Loucy (cell line): ENCODE data around the gene GUCA1C.

ENCODE experiments used
- H2AFZ ChIP-seq: fragments of 200-600 bp; sonication (generic); 2 replicates; pipeline ENCODE4 v1.6.0; 2016; ENCODE audit warnings: antibody characterized with exemption, mild to moderate bottlenecking, low read length, moderate library complexity
- H3F3A ChIP-seq: fragments of 200-600 bp; 2 replicates; pipeline ENCODE4 v1.6.0; 2016; ENCODE audit warnings: antibody characterized with exemption, low read depth, mild to moderate bottlenecking
- H3K27me3 ChIP-seq: fragments of 200-600 bp; sonication (generic); 2 replicates; pipeline ENCODE4 v1.6.1; 2014; ENCODE audit warnings: low read length, mild to moderate bottlenecking; ENCODE audit not compliant: insufficient read depth, poor library complexity, severe bottlenecking
- H3K36me3 ChIP-seq: fragments of 200-600 bp; sonication (generic); 2 replicates; pipeline ENCODE4 v1.6.1; 2016; ENCODE audit warnings: low read length; ENCODE audit not compliant: insufficient read depth
- H3K4me1 ChIP-seq: fragments of 200-600 bp; sonication (generic); 2 replicates; pipeline ENCODE4 v1.5.1; 2014; ENCODE audit warnings: low read length, mild to moderate bottlenecking; ENCODE audit not compliant: insufficient read depth, poor library complexity, severe bottlenecking
- H3K4me2 ChIP-seq: fragments of 200-600 bp; sonication (generic); 2 replicates; pipeline ENCODE4 v1.6.0; 2014; ENCODE audit warnings: antibody characterized with exemption, low read length, low read depth, mild to moderate bottlenecking; ENCODE audit not compliant: poor library complexity, severe bottlenecking
- H3K4me3 ChIP-seq: fragments of 200-600 bp; sonication (generic); 2 replicates; pipeline ENCODE4 v1.5.1; 2014; ENCODE audit warnings: low read length, mild to moderate bottlenecking, mixed read lengths; ENCODE audit not compliant: poor library complexity, severe bottlenecking
- H3K79me2 ChIP-seq: fragments of 200-600 bp; sonication (generic); 2 replicates; pipeline ENCODE4 v1.6.1; 2014; ENCODE audit warnings: low read length; ENCODE audit not compliant: insufficient read depth
- H3K9ac ChIP-seq: fragments of 200-600 bp; sonication (generic); 2 replicates; pipeline ENCODE4 v1.6.0; 2014; ENCODE audit warnings: mild to moderate bottlenecking, low read depth, low read length, moderate library complexity; ENCODE audit not compliant: poor library complexity, severe bottlenecking
- H3K9me2 ChIP-seq: fragments of 200-600 bp; sonication (generic); replicated peaks from 2 replicates; pipeline ENCODE4 v1.6.1; 2016; ENCODE audit warnings: low read depth, low read length, mixed read lengths
- H3K9me3 ChIP-seq: fragments of 200-600 bp; sonication (generic); 2 replicates; pipeline ENCODE4 v1.6.1; 2014; ENCODE audit warnings: mild to moderate bottlenecking, antibody characterized with exemption, low read length, low read depth; ENCODE audit not compliant: insufficient read depth
- H4K20me1 ChIP-seq: fragments of 200-600 bp; sonication (generic); 2 replicates; pipeline ENCODE4 v1.6.0; 2014; ENCODE audit warnings: antibody characterized with exemption, low read length, mild to moderate bottlenecking; ENCODE audit not compliant: insufficient read depth, poor library complexity, severe bottlenecking
- CTCF ChIP-seq: fragments of 200-600 bp; sonication (generic); conservative IDR thresholded peaks from 2 replicates; pipeline ENCODE4 v1.5.1; 2014; ENCODE audit warnings: mild to moderate bottlenecking, antibody characterized with exemption, low read length
- EZH2phosphoT487 ChIP-seq: fragments of 200-600 bp; IDR thresholded peaks from 2 replicates; pipeline ENCODE4 v1.6.1; 2018; ENCODE audit warnings: antibody characterized with exemption, mild to moderate bottlenecking, moderate library complexity, borderline replicate concordance

GUCA1C gene

DNA sequence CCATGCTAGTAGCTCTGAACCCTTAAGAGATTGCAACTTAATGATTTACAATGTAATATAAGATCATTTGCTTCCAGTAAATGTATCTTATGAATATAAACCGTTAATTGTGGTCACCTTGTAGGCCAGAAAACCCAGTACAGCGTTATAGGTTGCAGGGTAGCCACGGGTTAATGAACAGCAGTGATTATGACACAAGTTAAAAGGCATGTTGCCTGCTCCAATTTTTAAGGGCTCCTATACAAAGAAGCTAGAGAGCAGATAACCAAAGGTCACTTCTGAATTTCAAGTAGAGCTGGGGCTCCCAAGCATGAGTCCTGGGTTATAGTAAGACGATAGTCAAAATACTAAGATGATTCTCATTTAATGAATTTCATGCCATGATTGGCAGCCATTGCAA lies 13.5 kb downstream of the GUCA1C start:
- Histone ChIP-seq H3K4me1 (no peaks in the 10 kb centered on the region), H3F3A (no peaks in the 10 kb centered on the region), H3K4me3 (no peak overlapping the region), H3K27me3 (no peaks in the 10 kb centered on the region), H4K20me1 (no peaks in the 10 kb centered on the region), H3K9ac (no peak overlapping the region), H3K4me2 (no peak overlapping the region), H2AFZ (no peak overlapping the region), H3K79me2 (no peaks in the 10 kb centered on the region), H3K36me3 (no peaks in the 10 kb centered on the region), H3K9me3 (no peaks in the 10 kb centered on the region), H3K9me2 (no peaks in the 10 kb centered on the region)
- TF ChIP-seq CTCF (no peak), EZH2phosphoT487 (no peak)

- no peaks in the 10 kb centered on the region for H4K20me1 ChIP-seq
- TF ChIP-seq EZH2phosphoT487, result no peak
- no peak for TF ChIP-seq CTCF
- no peak overlapping the region for H3K4me3 ChIP-seq
- no peaks in the 10 kb centered on the region for H3K79me2 ChIP-seq
- H3K9me2 ChIP-seq, result no peaks in the 10 kb centered on the region
- no peaks in the 10 kb centered on the region for H3K27me3 ChIP-seq
- H3K36me3 ChIP-seq, result no peaks in the 10 kb centered on the region
- no peak overlapping the region for H3K4me2 ChIP-seq
- no peaks in the 10 kb centered on the region for H3F3A ChIP-seq
- no peak overlapping the region for H3K9ac ChIP-seq
- no peaks in the 10 kb centered on the region for H3K4me1 ChIP-seq
- no peak overlapping the region for H2AFZ ChIP-seq
- no peaks in the 10 kb centered on the region for H3K9me3 ChIP-seq
These were observed 16.6 kb downstream of the GUCA1C start for GRCh38 chr3:108936924-108937689.

- no peaks in the 10 kb centered on the region for H3K27me3 ChIP-seq
- H2AFZ ChIP-seq, result no peak overlapping the region
- no peak overlapping the region for H3K4me3 ChIP-seq
- H3K9ac ChIP-seq, result no peak overlapping the region
- no peaks in the 10 kb centered on the region for H3K79me2 ChIP-seq
- H3K9me2 ChIP-seq, result no peaks in the 10 kb centered on the region
- no peaks in the 10 kb centered on the region for H3K4me1 ChIP-seq
- TF ChIP-seq CTCF (no peak), EZH2phosphoT487 (no peak)
- H3K4me2 ChIP-seq, result no peak overlapping the region
- no peaks in the 10 kb centered on the region for H3K36me3 ChIP-seq
- no peaks in the 10 kb centered on the region for H4K20me1 ChIP-seq
- no peaks in the 10 kb centered on the region for H3K9me3 ChIP-seq
- no peaks in the 10 kb centered on the region for H3F3A ChIP-seq
These were observed 22.6 kb downstream of the GUCA1C start for GRCh38 chr3:108931035-108931434.
